Muscle layer of duodenum (tissue), 2 donors: ENCODE data around the gene NANOGP8.

Experiments used
- H3K27ac ChIP-seq: one replicate; pipeline ENCODE4 v1.7.0; 2013; ENCODE audit warnings: mild to moderate bottlenecking, low read length
- H3K27me3 ChIP-seq: one replicate; pipeline ENCODE4 v1.7.0; 2013; ENCODE audit warnings: low read depth, mild to moderate bottlenecking, control low read depth, low read length
- H3K36me3 ChIP-seq, 2 donors: one replicate each; pipeline ENCODE4 v1.7.0; 2013; ENCODE audit warnings: low read length in 2 of 2, control low read depth in 1 of 2, mild to moderate bottlenecking in 1 of 2; ENCODE audit not compliant: insufficient read depth in 2 of 2, control insufficient read depth in 1 of 2
- H3K4me1 ChIP-seq, 2 donors: one replicate each; pipeline ENCODE4 v1.7.0; 2013; ENCODE audit warnings: low read length in 2 of 2, mild to moderate bottlenecking in 2 of 2, control low read depth in 1 of 2, moderate library complexity in 1 of 2; ENCODE audit not compliant: insufficient read depth in 2 of 2, control insufficient read depth in 1 of 2
- H3K4me3 ChIP-seq, 2 donors: one replicate each; pipeline ENCODE4 v1.7.0; 2013; ENCODE audit warnings: low read length in 2 of 2, low read depth in 1 of 2, mild to moderate bottlenecking in 1 of 2
- H3K9me3 ChIP-seq, 2 donors: one replicate each; pipeline ENCODE4 v1.7.0; 2013; ENCODE audit warnings: low read length in 2 of 2, control low read depth in 1 of 2, mild to moderate bottlenecking in 1 of 2; ENCODE audit not compliant: control insufficient read depth in 1 of 2
- donor health status: healthy.

NANOGP8 gene

DNA sequence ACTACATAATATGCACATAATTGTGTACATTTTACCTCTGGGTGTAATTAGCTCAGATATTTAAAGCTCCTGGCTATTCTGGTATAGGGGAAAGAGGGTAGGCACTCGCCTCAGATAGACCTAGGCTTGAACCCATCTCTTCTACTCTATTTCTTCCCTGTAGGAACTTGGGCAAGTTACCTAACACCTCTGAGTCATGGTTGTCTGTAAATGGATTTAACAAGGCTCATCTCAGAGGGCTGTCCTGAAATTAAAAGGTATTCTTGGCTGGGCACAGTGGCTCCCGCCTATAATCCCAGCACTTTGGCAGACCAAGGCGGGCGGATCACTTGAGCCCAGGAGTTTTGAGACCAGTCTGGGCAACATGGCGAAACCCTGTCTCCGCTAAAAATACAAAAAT lies 30.7 kb downstream of the NANOGP8 start:
- Histone ChIP-seq H3K9me3 (no peaks in the 10 kb centered on the region), H3K27ac (no peak overlapping the region), H3K4me1 (no peaks in the 10 kb centered on the region), H3K36me3 (no peaks in the 10 kb centered on the region), H3K27me3 (no peaks in the 10 kb centered on the region), H3K4me3 (no peak overlapping the region)

DNA sequence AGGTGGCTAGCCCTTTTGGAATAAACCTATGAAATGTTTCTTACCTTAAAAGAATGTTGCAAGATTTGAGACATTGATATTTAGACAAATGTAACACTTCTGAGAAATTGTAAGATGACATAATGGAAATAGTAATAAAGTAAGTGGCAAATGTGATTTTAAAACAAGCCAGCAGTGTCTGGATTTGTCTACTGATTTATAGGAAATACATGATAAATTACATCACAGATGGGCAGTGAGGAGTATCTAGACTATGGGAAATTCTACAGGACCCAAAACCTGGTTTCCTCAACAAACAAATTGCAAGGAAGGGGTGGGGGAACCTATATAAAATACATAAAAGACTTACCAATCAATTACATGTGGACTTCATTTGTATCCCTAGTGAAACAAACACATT lies 37.1 kb downstream of the NANOGP8 start:
- Histone ChIP-seq H3K4me1 (no peaks in the 10 kb centered on the region), H3K36me3 (no peaks in the 10 kb centered on the region), H3K9me3 (no peaks in the 10 kb centered on the region), H3K4me3 (no peak overlapping the region), H3K27ac (no peak overlapping the region), H3K27me3 (no peaks in the 10 kb centered on the region)

DNA sequence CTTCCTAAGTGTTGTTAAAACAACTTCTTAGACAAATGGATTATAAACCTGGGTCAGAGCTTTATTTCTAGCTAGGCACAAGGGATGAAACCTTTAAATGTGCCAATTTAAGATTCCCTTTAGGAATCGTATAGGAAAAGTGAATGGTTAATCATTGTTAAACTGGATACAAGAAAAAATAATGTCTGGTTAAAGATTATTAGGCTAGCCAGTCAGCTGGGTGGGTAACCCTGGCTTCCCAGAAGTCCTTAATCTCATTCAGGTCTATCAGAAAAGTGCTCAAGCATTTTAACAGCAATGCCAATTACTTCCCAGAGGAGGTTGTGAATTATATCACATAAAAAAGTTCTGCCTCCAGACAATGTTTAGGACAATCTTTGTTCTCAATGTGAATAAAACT lies 37.6 kb downstream of the NANOGP8 start:
- H3K4me1 ChIP-seq: no peaks in the 10 kb centered on the region
- H3K27me3 ChIP-seq: no peaks in the 10 kb centered on the region
- H3K27ac ChIP-seq: no peak overlapping the region

DNA sequence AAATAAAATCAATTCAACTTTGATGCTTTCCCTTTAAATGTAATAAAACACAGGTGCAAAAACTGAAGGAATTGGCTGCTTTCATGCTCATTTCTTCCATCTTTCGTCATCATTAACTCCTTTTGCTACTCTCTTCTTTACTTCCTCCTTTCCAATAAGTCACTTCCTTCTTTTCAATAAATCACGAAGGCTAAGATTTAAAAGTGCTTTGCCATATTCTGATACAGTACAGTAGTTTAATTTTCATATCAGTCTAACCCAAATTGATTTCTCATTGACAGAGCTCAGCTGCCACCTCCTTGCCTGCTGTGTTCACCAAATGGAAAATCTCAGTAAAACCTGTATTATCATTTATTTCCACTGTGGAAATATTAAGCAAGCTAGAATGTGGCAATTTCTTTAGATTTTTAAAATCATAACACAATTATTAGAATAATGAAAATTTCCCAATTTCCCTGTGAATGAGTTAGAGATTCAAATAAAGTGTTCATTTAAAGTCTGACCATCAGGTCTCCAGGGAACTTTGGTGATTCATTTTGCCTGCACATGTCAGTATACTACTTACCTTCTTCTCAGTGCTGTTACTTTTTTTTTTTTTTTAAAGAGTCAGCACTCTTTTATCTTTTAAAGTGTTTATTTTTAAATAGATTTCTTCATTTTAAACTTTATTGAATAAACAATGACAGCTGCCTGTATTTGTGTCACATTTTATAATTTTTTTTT lies 41.6 kb downstream of the NANOGP8 start:
- Histone ChIP-seq H3K36me3 (no peaks in the 10 kb centered on the region), H3K27me3 (no peaks in the 10 kb centered on the region), H3K9me3 (no peaks in the 10 kb centered on the region), H3K27ac (no peak overlapping the region), H3K4me1 (no peaks in the 10 kb centered on the region), H3K4me3 (no peak overlapping the region)

More for the DNA sequence above, 37.6 kb downstream of the NANOGP8 start:
- Histone ChIP-seq H3K36me3 (no peaks in the 10 kb centered on the region), H3K4me3 (no peak overlapping the region), H3K9me3 (no peaks in the 10 kb centered on the region)

DNA sequence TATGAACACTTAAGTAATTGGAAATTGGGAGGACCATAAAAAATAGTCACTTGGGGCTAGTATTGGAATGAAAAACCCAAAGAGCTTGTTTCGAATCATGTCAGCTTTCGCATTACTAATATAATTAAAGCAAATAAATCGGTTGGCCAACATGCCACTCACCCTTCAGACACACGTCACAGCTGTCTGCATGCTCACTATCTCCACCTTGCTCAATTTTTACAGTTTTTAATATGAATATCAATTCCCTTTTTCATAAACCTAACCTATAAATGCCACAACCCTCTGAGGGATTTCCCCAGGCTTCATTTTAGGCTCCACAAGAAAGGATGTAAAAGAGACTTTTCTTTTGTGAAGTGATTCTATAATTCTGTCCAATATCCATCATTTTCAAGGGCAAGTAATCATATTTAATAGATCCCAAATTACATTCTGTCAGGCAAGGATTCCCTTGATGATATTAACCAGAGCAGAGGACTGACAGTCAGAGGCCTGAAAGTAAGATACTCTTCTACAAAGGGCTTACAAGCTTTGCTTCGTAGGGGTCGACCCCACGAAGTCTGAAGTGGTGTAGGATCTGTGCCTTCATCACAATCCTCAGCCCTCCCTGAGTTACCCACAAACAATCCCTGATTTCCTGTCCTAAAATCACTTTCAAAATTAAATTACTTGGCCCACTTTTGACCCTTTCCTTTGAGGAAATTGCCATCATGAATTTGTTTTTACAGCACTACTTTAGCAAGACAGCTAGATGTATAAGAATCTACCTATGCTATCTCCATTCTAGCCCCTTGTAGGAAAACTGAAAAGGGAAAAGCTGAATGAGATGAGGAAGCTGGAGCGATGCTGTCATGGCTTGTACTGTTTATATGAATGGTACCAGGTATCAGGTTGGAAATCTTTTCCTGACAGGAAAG lies 44.5 kb downstream of the NANOGP8 start:
- H3K4me1 ChIP-seq: no peaks in the 10 kb centered on the region
- no peaks in the 10 kb centered on the region for H3K9me3 ChIP-seq
- H3K36me3 ChIP-seq: no peaks in the 10 kb centered on the region
- no peak overlapping the region for H3K4me3 ChIP-seq
- H3K27me3 ChIP-seq: no peaks in the 10 kb centered on the region
- H3K27ac ChIP-seq: no peak overlapping the region

DNA sequence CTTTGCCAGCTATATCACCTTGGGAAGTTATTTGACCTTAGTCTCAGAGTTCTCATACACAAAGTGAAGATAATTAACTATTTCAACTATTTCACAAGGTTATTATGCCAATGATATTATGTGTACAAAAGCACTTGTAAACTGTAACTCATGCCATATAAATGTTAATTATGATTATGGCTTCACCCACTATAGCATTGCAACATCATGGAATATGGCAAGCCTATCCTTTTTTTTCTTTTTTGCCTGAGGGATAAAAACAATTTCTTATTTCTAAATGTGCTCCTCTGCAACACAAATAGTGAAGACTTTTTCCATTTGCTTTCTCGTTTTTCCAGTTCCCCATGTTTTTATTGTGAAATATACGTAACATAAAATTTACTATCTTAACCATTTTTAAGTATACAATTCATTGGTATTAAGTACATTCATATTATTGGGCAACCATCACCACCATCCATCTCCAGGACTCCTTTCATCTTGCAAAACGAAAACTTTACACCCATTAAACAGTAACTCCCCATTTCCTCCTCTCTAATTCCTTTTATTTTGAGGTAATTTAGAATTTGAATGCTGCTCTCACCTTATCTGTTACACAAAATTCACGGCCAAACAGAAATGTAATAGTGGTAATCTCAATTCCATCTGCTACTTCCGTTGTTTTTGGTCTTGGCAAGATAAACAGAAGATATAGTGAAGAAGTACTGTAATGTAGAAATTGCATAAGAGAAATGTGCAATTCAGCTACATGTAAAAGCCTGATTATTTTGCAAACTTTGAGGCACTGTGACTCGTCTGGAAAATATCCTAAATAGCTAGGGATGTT lies 46.3 kb downstream of the NANOGP8 start:
- no peak overlapping the region for H3K27ac ChIP-seq
- no peaks in the 10 kb centered on the region for H3K36me3 ChIP-seq
- no peaks in the 10 kb centered on the region for H3K27me3 ChIP-seq
- no peak overlapping the region for H3K4me3 ChIP-seq
- no peaks in the 10 kb centered on the region for H3K9me3 ChIP-seq
- H3K4me1 ChIP-seq: no peaks in the 10 kb centered on the region
